ENCODE measurements around the gene SCN10A. TPM values are rescaled to one million over a fixed set of nuclear protein-coding genes. Genes with fewer than 3 reads are reported as not detected.

Gene SCN10A
- total and polyA plus RNA-seq, 2 experiments from 2014 or later = 0.03 TPM; not detected in 1

DNA sequence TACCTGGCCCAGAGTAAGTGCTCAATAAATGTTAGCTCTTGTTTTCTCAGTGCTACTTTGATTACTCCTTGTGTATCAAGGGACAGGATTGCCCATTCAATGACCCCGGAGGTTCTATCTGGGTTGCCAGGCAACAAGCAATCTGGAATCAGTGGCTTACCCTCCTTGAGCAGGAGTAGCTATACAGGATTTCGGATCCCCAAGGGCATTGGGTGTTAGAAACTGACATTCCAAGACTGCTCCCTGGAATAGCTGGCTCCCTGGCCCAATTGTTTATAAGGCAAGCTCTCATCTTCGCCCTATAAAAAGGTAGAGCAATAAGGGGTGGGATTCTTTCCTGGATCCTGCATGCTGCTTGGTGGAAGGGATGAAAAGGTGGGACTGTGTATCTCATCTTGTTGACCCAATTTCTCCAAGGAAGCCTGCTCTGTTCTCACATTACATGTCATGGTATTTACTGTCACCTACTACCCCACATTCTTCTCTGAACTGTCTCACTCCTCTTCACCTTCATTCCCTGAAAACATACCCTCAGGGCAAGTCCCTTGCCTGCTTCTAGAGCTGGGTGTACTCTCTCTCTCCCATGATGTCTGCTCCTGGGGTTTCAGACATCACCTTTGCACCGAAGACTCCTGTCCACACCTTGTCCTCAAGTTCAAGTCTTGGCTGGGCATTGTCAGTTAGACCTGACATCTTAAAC lies 26.4 kb upstream of the SCN10A start:
- ATAC-seq = no peak; the same call in 2 of the 3 replicates
- Mint-ChIP-seq H3K4me1 (0 out of 3 replicates have a peak, but pooled peaks cover under 1% of the 10 kb centered on the region), H3K27ac (no peak overlapping the region), H3K9me3 (no peaks in the 10 kb centered on the region), H3K36me3 (ENCODE audit: low read depth) (no peaks in the 10 kb centered on the region), H3K4me3 (no peak overlapping the region; the same call in 2 of the 3 replicates), H3K27me3 (ENCODE audit: insufficient read depth, low read depth, poor library complexity) (no peaks in the 10 kb centered on the region)
- no peaks in the 10 kb centered on the region for H3K4me1 ChIP-seq (ENCODE audit: insufficient read depth)
- no peak overlapping the region for H3K27ac ChIP-seq (ENCODE audit: low read depth)
- DNase-seq (ENCODE audit: low spot score) = peak; percentile 23
- H3K79me2 ChIP-seq (replicated peaks; ENCODE audit: insufficient read depth) = no peaks in the 10 kb centered on the region
- no peak overlapping the region for H3K4me3 ChIP-seq
- no peaks in the 10 kb centered on the region for H3K36me3 ChIP-seq (ENCODE audit: insufficient read depth)
- H3K27me3 ChIP-seq (ENCODE audit: insufficient read depth) = no peaks in the 10 kb centered on the region
- no peak for TF ChIP-seq JUNB (IDR thresholded peaks at IDR 0.05; ENCODE audit: unreplicated experiment)
- TF ChIP-seq, protein P1, sequence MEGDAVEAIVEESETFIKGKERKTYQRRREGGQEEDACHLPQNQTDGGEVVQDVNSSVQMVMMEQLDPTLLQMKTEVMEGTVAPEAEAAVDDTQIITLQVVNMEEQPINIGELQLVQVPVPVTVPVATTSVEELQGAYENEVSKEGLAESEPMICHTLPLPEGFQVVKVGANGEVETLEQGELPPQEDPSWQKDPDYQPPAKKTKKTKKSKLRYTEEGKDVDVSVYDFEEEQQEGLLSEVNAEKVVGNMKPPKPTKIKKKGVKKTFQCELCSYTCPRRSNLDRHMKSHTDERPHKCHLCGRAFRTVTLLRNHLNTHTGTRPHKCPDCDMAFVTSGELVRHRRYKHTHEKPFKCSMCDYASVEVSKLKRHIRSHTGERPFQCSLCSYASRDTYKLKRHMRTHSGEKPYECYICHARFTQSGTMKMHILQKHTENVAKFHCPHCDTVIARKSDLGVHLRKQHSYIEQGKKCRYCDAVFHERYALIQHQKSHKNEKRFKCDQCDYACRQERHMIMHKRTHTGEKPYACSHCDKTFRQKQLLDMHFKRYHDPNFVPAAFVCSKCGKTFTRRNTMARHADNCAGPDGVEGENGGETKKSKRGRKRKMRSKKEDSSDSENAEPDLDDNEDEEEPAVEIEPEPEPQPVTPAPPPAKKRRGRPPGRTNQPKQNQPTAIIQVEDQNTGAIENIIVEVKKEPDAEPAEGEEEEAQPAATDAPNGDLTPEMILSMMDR (conservative IDR thresholded peaks at IDR 0.05; ENCODE audit: low read depth in 2 of 2) = no peak
- TF ChIP-seq POLR2AphosphoS5 (IDR thresholded peaks at IDR 0.05; ENCODE audit: low read depth) = no peak
- TF ChIP-seq NANOG (IDR thresholded peaks at IDR 0.05; ENCODE audit: borderline replicate concordance) = no peak
- TF ChIP-seq CREB1 (CRISPR knock-in tag; IDR thresholded peaks at IDR 0.05; ENCODE audit: low read depth) = no peak
- TF ChIP-seq, protein P2, sequence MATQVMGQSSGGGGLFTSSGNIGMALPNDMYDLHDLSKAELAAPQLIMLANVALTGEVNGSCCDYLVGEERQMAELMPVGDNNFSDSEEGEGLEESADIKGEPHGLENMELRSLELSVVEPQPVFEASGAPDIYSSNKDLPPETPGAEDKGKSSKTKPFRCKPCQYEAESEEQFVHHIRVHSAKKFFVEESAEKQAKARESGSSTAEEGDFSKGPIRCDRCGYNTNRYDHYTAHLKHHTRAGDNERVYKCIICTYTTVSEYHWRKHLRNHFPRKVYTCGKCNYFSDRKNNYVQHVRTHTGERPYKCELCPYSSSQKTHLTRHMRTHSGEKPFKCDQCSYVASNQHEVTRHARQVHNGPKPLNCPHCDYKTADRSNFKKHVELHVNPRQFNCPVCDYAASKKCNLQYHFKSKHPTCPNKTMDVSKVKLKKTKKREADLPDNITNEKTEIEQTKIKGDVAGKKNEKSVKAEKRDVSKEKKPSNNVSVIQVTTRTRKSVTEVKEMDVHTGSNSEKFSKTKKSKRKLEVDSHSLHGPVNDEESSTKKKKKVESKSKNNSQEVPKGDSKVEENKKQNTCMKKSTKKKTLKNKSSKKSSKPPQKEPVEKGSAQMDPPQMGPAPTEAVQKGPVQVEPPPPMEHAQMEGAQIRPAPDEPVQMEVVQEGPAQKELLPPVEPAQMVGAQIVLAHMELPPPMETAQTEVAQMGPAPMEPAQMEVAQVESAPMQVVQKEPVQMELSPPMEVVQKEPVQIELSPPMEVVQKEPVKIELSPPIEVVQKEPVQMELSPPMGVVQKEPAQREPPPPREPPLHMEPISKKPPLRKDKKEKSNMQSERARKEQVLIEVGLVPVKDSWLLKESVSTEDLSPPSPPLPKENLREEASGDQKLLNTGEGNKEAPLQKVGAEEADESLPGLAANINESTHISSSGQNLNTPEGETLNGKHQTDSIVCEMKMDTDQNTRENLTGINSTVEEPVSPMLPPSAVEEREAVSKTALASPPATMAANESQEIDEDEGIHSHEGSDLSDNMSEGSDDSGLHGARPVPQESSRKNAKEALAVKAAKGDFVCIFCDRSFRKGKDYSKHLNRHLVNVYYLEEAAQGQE (IDR thresholded peaks at IDR 0.05; ENCODE audit: unreplicated experiment) = no peak
- no peak for TF ChIP-seq ETS1 (IDR thresholded peaks at IDR 0.05)
- TF ChIP-seq ZNF462 (CRISPR knock-in tag; IDR thresholded peaks at IDR 0.05) = no peak
- TF ChIP-seq EZH2 (IDR thresholded peaks at IDR 0.05; ENCODE audit: low read depth, unreplicated experiment) = no peak
- TF ChIP-seq EZH2phosphoT487 (IDR thresholded peaks at IDR 0.05; ENCODE audit: unreplicated experiment) = no peak
- no peak for TF ChIP-seq STAT1 (IDR thresholded peaks at IDR 0.05; ENCODE audit: unreplicated experiment)
- no peak for TF ChIP-seq ZNF114 (CRISPR knock-in tag; IDR thresholded peaks at IDR 0.05)
- no peak for TF ChIP-seq ZNF331 (CRISPR knock-in tag; IDR thresholded peaks at IDR 0.05; ENCODE audit: low read depth)
- H4K20me1 ChIP-seq (replicated peaks; ENCODE audit: insufficient read depth) = no peaks in the 10 kb centered on the region; the same call in 1 of the 2 replicates
- H3F3A ChIP-seq (replicated peaks; ENCODE audit: low read depth) = no peaks in the 10 kb centered on the region
- H3K9me2 ChIP-seq (ENCODE audit: insufficient read depth) = 0 out of 2 replicates have a peak, but pooled peaks cover 7% of the 10 kb centered on the region
- H2AFZ ChIP-seq = no peak overlapping the region
- no peak overlapping the region for H3K4me2 ChIP-seq
